ENCODE results near the gene CEMIP.

Gene CEMIP

GRCh38 chr15:80801891-80802680 is 22.9 kb downstream of the CEMIP start:
- Histone ChIP-seq H3K9me3 (no peaks in the 10 kb centered on the region), H3K4me1 (no peaks in the 10 kb centered on the region), H3K27me3 (peaks cover 4% of the 10 kb centered on the region), H3K4me3 (ENCODE audit: low read depth, low read length) (no peak overlapping the region), H3K36me3 (no peaks in the 10 kb centered on the region)
- no peak for DNase-seq
- no peak for TF ChIP-seq CTCF (IDR thresholded peaks at IDR 0.05; ENCODE audit: low read depth, low read length)

- no peak for DNase-seq
- H3K36me3 ChIP-seq: no peaks in the 10 kb centered on the region
- TF ChIP-seq CTCF (IDR thresholded peaks at IDR 0.05; ENCODE audit: low read depth, low read length): no peak
- no peaks in the 10 kb centered on the region for H3K9me3 ChIP-seq
- H3K27me3 ChIP-seq: peaks cover 4% of the 10 kb centered on the region
- no peak overlapping the region for H3K4me3 ChIP-seq (ENCODE audit: low read depth, low read length)
- no peaks in the 10 kb centered on the region for H3K4me1 ChIP-seq
Measured at GRCh38 chr15:80803580-80804525, 24.7 kb downstream of the CEMIP start.

GRCh38 chr15:80804970-80805495 is 25.9 kb downstream of the CEMIP start:
- Histone ChIP-seq H3K27me3 (peaks cover 4% of the 10 kb centered on the region), H3K4me3 (ENCODE audit: low read depth, low read length) (no peak overlapping the region), H3K9me3 (no peaks in the 10 kb centered on the region), H3K4me1 (no peaks in the 10 kb centered on the region), H3K36me3 (no peaks in the 10 kb centered on the region)
- TF ChIP-seq CTCF (IDR thresholded peaks at IDR 0.05; ENCODE audit: low read depth, low read length): no peak
- DNase-seq: no peak

- Histone ChIP-seq H3K36me3 (no peaks in the 10 kb centered on the region), H3K9me3 (no peaks in the 10 kb centered on the region), H3K4me3 (ENCODE audit: low read depth, low read length) (no peak overlapping the region), H3K27me3 (0 out of 2 replicates have a peak, but pooled peaks cover 5% of the 10 kb centered on the region), H3K4me1 (no peaks in the 10 kb centered on the region)
- no peak for TF ChIP-seq CTCF (IDR thresholded peaks at IDR 0.05; ENCODE audit: low read depth, low read length)
- DNase-seq: no peak
Measured at GRCh38 chr15:80811781-80812315, 32.7 kb downstream of the CEMIP start.

- TF ChIP-seq CTCF (IDR thresholded peaks at IDR 0.05; ENCODE audit: low read depth, low read length): no peak
- Histone ChIP-seq H3K4me3 (ENCODE audit: low read depth, low read length) (no peak overlapping the region), H3K4me1 (no peaks in the 10 kb centered on the region), H3K9me3 (no peaks in the 10 kb centered on the region), H3K36me3 (no peaks in the 10 kb centered on the region), H3K27me3 (0 out of 2 replicates have a peak, but pooled peaks cover 5% of the 10 kb centered on the region)
- DNase-seq: no peak
Measured at GRCh38 chr15:80815106-80815505, 35.9 kb downstream of the CEMIP start.
